GM18909 (cell line): Measurements from ENCODE around the gene NEGR1.
A peak's percentile ranks its signal among the peaks of the same experiment; 100 is the strongest.

Source experiments
- ATAC-seq: cut with Tn5 transposase; IDR thresholded peaks from one replicate; pipeline ENCODE4 v1.9.1; 2021; ENCODE audit warnings: mild to moderate bottlenecking; ENCODE audit not compliant: unreplicated experiment, poor library complexity

NEGR1 gene

DNA sequence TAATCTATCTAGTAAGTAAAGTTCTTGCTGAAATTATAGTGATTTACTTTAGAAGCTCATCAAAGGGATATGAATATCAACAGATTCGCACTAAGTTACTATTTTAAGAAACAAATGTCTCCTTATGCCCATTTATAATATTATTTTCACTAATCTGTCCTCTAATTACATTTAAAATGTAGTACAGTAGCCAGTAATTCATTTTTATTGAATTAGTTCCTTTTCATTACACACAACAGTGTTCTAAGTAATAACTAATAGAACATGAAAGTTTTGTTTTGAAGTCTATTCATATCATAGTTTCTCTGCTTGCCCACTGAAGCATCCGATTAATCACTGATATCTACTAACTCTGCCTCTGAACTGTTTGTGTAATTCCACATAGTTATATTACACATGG lies 225.8 kb downstream of the NEGR1 start:
- ATAC-seq, result no peak

DNA sequence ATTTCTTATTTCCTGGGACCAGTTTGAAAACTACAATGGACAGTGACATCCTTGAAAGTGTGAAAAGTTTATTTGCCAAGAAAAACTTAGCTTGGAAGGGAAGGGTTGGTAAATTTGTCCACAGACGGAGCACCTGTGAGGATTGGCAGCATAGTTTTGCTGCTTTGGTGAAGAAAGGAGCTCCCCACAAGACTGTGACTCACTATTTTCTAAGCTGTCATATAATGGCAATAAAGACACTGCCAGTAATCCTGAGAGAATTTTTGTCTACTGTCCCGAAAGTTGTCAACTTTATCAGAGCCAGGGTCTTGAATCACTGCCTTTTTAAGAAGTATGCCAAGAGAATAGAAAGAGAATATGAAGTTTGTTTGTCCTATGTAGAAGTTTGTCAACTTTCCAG lies 230.8 kb downstream of the NEGR1 start:
- no peak for ATAC-seq

DNA sequence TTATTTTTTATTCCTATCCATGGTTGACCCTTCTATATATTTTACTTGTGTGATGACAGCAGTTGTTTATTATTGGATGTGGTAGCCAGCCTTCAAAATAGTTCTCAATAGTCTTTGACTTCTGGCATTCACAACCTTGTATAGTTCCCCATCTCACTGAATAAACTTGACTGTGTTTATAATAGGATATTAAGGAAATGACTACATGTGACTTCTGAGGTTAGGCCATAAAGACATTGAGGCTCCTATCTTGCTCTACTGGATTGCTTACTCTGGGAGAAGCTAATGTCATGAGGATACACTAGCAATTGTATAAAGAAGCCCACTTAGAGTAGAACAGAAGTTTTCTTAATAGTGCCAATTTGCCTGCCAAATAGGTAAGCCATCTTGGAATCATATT lies 231.8 kb downstream of the NEGR1 start:
- no peak for ATAC-seq

DNA sequence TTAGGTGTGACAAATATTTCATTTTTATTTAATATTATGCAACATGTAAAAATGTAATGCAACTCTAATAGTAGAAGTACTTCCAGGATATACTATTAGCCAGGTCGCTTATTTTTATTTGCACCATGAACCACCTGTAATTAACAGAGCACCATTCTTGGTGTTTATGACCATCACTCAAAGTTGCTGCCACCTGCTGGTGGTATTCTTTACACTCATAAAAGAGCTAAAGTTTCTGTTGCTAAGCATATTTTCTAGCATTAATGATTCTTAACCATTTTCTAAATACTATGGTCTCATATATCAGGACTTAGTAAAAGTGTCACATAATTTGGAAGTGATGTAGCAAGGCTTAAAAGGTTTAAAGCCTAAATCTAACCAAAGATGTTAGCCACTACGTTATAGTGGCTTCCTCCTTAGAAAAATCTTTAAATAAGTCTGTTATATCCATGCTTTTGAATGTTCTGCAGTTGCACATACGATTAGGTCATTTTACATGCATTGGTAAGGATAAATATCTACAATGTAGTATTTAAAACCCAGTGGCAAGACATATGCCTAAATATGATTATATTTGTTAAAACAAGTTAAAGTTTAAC lies 244.5 kb downstream of the NEGR1 start:
- peak; percentile 69 for ATAC-seq

DNA sequence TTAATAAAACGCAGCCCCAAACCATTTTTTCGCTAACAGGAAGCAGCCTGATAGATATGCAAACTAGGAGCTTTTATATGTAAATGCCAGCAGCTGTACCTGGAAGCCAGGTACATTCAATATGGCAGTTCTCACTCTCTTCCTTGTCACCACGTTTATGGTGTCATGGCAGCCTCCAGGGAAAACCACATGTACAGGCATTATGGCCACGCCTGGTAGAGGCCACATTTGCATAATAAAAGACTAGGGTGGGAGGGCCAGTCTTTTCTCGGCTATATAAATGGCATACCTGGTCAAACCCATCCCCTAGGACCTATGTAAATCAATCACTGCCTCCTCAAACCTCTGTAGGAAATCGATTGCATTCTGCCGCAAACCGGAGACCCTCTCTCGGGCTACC lies 247.5 kb downstream of the NEGR1 start:
- ATAC-seq, result no peak

DNA sequence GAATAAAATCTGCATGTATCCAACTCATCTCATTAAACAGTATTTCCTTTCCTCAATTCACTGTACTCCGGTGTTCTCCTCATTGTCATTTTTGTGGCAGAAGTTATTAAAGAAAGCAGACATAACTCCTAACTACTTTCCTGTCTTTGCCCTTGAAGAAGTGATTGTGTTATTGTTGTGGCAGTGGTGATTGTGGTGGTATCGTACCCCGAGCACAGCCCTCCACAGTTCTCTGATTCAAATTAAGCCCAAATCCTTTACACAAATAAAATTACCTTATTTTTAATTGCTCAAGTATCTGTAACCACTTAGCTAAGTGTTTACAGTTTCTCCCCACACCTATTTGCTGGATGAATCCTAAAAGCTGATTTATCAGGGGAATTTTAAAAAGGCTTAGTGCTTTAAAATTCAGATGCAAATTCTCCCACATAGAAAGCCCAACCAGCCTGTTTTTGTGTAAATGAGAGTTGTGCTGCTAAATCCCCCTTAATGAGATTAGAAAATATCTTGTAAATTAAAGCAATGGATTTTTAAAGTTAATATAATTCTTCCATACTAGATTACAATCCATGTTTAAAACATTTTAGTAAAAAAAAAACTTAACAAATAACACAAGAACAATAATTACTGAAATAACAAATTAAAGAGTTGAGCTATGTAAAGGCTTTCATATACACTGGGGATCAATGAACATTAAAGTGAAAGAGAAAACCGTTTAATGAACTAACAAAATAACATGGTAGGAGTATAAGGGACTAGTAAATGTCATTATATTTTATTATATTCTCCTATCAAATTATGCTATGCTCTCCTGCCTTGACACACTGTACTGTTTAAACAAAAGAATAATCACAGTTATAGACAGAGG lies 259.0 kb downstream of the NEGR1 start:
- no peak for ATAC-seq

DNA sequence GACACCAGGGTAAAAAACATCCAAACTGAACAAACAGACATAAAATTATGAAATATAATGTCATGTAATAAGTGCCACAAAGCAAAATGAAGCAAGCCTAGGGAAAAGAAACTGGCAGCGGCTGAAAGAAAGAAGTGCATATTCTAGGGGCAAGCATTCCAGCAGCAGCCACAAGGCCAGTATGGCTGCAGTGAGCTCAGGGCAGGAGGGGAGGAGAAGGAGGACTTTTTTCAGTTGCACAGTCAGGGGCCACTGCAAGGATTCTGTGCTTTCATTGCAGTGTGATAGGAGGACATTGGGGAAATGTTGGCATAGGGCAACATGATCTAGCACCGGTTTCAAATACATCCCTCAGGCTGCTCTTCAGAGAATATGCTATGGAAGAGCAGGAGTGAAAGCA lies 263.8 kb downstream of the NEGR1 start:
- ATAC-seq, result no peak

DNA sequence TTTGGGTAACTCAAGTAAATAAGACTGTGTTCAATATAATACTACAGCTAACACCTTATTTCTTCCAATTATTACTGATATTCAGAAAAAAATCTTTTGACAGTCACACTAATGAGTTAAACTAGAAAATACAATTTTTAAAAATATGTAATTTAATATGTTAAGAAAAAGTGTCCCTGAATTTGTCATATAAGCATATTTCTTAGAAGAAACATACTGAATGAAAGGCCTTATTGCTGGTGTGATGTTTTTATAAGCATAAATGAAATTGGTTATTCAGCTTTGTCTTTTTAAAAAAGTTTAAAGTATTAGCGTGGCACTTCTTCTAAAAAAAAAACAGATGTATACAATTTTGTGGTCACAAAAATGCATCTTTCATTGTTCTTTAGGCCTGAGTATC lies 267.3 kb downstream of the NEGR1 start:
- no peak for ATAC-seq

DNA sequence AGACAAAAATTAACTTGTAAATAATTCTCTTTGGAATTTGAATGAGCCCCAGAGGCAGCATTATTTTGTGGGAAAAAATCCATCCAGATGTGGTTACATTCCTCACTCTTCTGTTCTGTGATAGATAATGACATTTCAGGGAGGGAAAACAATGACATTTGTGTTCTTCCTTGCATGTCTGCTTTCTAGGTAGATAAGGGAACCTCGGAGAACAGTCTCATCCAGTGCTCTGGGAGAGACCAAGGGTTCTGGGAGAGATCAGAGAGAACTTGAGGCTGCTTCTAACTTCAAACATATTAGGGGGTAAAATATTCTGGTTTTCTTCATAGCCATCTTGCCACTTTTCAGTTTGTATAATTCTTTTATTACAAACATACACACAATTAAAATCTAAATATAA lies 269.2 kb downstream of the NEGR1 start:
- ATAC-seq, result no peak

DNA sequence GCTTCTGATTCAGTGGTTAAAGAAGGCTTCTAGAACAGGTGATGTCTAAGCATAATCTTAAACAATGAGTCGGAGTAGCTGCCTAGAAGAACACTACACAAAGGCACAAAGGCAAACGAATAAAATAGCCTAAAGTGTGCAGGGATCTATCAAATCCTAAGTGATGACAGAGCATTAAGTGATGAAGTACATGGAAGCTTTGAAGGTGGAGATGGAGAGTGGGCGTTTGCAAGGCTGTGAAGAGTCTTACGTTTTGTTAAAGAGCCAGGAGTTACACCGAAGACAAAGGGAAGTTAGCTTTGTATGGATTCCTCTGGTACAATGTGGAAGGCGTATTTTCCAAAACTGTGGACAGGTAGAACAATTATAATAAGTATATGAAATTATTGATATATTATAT lies 270.6 kb downstream of the NEGR1 start:
- ATAC-seq, result no peak

DNA sequence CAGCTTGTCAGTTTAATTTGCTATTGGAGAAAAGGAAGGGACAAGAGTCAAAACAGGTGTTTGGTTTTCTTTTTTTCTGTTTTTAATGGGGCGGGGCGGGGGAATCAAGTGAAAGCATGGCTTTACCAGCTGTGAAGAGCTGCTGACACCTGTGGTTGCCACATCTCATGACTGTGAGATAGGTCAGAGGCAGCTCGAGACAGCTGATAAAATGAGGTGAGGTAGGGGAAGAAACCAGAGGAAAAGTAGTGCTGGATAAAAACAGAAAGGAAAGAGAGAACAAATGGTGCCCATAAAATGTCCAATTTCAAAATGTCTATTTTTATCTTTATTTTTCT lies 272.3 kb downstream of the NEGR1 start:
- ATAC-seq, result no peak

DNA sequence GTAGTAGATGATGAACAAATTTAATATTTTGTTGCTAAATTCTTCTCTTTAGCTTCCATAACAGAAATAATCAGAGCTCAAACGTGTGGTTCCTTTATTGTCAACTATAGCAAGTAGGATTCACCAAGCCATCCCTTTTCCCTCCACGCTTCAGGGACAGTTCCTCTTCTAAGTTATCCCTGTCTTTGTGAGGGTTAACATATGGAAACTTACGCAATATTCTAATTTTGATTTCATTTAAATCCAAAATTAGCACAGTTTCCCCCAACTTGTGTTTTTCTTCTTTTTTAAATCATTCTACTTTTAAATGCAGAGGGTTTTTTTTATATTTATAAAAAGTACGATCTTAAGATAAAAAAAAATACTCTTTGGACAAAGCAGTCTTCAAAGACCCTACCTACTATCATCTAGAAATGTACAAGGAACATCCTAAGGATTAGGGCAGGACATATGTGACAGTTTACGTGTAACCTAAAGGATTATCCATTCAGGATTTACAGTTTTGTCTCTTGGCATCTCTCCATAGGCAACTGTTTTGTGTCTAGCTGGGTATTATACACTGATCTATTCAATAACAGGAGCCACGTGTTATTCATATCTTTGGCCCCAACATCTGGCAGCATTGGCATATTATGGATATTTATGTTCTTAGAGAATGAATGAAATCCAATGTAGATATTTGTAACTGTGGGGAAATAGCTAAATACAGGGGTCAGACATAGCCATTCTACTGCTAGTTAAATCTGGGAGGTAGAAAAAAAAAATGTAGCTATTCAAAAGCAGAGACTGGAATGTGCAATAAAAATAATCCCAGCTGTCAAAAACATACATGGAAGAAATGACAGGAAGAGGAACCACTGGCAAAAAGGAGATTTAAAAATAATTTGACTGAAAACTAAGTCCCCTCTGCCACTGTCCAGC lies 272.9 kb downstream of the NEGR1 start:
- ATAC-seq, result no peak

DNA sequence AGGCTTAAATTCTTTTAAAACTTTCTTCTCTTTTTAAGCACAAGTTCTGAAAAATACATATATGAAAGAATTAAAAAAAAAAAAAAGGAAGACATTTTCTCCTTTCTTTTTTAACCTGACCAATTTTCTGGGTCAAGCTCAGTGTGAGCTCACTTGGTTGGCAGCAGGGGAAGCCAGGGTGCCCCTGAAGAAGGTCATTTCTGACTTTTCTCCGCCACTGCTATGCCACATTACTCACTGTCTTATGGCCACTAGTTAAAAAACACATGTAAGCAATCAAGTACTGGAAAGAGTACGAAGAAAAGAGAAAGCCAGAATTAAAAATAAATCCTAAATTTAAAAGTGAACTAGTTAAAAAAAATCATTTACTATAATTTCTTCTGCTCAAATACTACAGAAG lies 275.0 kb downstream of the NEGR1 start:
- ATAC-seq, result no peak

DNA sequence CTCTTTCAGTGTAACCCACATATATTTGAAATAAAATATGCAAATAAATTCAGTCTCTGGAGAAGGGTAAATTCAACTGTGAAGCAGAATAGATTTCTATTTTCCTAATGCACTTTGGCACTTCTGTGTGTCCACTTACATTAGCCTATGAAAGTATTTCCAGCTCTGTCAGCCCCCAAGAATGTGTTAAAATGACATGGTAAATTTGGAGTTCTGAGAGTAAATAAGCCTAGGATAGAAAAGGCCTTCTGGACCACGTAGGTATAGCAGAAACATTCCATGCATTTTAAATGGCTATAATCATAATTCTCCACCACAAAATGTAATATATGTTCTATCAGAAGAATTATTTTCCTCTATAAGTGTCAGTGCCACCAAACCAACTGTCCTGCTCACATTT lies 276.2 kb downstream of the NEGR1 start:
- no peak for ATAC-seq

DNA sequence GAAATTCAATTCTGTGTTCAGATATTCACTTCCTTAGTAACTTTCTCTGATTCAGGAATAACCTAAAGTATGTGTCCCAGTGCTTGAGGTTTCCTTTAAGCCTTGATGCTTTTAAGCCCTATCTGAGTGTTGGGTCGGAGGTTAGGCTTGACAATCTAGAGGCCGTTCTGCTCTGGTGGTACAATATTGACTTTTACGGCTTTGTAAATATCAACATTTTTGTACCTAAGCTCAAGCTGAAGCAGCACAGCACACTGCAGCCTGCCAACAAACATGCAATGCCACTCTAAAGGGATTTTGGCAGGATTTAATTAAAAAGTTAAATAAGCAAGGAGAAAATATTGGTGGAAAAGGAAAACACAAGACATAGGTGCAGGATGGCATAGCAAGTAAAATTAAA lies 279.2 kb downstream of the NEGR1 start:
- no peak for ATAC-seq

DNA sequence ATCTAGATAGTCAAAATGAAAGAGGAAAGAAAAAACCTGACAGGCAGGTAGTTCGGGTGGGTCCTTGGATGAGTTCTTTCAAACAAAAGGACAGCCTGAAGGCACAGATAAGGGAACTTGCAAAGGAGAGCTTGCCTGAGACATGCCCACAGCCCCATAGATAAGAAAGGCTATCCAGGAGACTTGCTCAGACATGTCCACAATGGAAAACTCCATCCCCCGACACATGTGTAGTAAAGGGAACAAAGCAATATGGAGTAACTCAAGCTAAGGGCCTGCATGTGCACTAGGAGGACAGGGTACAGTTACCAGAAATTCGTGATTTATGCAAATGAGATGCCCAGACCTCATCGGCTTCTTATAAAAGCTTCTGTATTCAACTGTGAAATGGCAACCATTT lies 281.5 kb downstream of the NEGR1 start:
- no peak for ATAC-seq

DNA sequence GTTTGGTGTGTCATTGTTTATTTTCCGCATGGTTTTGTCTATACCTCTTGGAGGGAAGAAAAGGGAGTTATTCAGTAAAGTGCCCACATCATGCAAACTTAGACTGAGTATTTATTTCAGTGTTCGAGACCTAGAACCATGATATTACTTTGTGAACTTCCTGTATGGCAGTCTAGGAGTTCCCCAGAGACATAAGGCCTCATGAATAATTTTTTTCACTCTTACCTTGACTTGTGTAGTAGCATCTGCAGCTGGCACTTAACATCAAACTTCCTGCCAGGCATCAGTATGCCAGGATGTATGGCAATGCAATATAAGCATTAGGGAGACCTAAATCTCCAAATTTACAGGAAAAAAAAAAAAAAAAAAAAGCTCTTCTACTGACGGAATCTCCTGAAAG lies 287.7 kb downstream of the NEGR1 start:
- ATAC-seq, result no peak

DNA sequence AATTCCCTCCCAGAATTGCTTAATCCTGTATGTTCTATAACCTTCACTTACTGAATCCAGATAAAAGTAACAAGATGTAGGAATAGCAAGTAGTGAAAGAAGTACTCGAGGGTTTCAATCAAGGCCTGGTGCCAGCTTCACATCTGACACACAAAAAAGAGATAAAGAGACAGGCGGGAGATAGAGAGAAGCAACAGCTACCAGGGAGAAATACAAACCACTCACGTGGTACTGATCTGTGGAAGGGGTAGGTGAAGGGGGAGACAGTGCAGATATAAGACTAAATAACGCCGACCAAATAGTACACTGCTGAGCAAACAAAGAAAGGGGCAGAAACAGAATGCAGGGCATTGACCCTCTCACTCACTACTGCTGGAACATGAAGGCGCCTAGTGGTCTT lies 295.2 kb downstream of the NEGR1 start:
- ATAC-seq, result no peak

DNA sequence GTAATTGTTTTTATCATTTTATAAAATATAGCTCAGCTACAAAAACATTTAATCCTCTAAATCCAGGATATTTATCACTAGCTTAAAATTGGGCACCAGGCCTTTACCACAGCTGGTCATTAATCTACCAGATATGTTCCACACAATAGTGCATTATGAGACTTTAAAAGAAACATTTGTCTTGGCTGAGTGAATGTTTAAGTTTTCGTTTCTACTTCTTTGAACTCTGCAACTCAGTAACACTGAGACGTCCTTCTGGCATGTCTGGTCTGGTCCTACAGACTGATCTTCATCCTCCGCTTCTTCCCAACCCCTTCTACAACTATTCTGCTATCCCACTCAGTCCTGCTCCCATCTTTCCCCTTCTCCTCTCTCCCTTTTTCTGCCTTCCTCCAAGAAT lies 296.2 kb downstream of the NEGR1 start:
- ATAC-seq, result no peak

DNA sequence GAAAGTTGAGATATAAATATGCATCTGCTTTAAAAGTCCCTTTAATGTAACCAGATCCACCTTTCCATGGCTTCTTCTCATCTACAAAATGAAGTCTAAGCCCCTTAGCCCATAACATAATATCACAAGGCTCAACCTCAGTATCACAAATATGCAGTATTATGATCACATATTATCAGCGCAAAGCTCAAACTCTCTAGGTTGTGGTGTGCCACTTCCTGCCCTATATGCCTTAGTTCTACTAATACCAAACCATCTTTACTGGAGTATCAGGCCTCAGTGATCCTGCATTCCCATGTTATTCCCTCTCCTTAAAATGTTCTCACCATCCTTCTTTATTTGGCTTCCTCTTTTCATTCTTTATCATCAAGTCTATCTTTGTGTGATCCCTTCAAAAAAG lies 301.8 kb downstream of the NEGR1 start:
- no peak for ATAC-seq

DNA sequence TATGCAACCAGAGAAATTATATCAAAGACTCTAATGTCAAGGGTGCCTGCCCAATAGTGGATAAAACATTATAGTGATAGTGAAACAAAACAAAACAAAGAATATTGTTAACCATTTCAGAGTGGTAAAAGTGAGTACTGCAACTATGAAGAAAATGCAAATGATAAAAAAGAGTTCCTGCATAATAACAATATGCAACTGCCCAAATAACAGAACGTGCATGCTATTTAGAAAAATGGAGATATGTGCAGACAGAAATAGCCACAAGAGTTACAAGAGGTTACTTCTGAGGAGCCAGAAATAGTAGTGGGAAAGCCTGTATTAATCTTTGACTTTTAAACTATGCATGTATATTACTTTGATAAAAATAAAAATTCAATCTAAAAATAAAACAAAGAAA lies 302.5 kb downstream of the NEGR1 start:
- no peak for ATAC-seq
